ENCODE data around the gene CHID1.

The CHID1 gene

GRCh38 chr11:821512-822371, 88.9 kb downstream of the CHID1 start:
- H3K27ac ChIP-seq (ENCODE audit: low read depth, low read length): no peak overlapping the region
- TF ChIP-seq EZH2phosphoT487 (IDR thresholded peaks at IDR 0.05; ENCODE audit: borderline replicate concordance, low read length) (no peak), CTCF (IDR thresholded peaks at IDR 0.05; ENCODE audit: low read depth, low read length, poor library complexity, severe bottlenecking) (no peak)

GRCh38 chr11:820655-821511, 89.7 kb downstream of the CHID1 start:
- TF ChIP-seq CTCF (IDR thresholded peaks at IDR 0.05; ENCODE audit: low read depth, low read length, poor library complexity, severe bottlenecking) (no peak), EZH2phosphoT487 (IDR thresholded peaks at IDR 0.05; ENCODE audit: borderline replicate concordance, low read length) (no peak)
- peaks cover 17% of the 10 kb centered on the region for H3K4me1 ChIP-seq (ENCODE audit: control insufficient read depth, low read length)
- peak overlapping the region; percentile 83 for H3K4me2 ChIP-seq (ENCODE audit: low read length)
- H3K27me3 ChIP-seq (ENCODE audit: control insufficient read depth, low read length): no peaks in the 10 kb centered on the region
- peaks cover 11% of the 10 kb centered on the region for H4K20me1 ChIP-seq (ENCODE audit: control insufficient read depth, insufficient read depth, low read depth, low read length)
- peaks cover 16% of the 10 kb centered on the region for H3K36me3 ChIP-seq (ENCODE audit: control insufficient read depth, low read length)
- H3K9me2 ChIP-seq (replicated peaks; ENCODE audit: control insufficient read depth, low read length): no peaks in the 10 kb centered on the region
- H3K4me3 ChIP-seq (ENCODE audit: low read length): peak overlapping the region; percentile 73
- H3K9me3 ChIP-seq (ENCODE audit: control insufficient read depth, insufficient read depth, low read length): no peaks in the 10 kb centered on the region
- no peak overlapping the region for H3K27ac ChIP-seq (ENCODE audit: low read depth, low read length)
- peaks cover 10% of the 10 kb centered on the region for H3F3A ChIP-seq (ENCODE audit: control insufficient read depth, insufficient read depth)
- H3K79me2 ChIP-seq (ENCODE audit: control insufficient read depth, low read length): peaks cover 16% of the 10 kb centered on the region

More at GRCh38 chr11:821512-822371, 88.9 kb downstream of the CHID1 start:
- peaks cover 16% of the 10 kb centered on the region for H3K79me2 ChIP-seq (ENCODE audit: control insufficient read depth, low read length)
- peaks cover 11% of the 10 kb centered on the region for H4K20me1 ChIP-seq (ENCODE audit: control insufficient read depth, insufficient read depth, low read depth, low read length)
- H3K27me3 ChIP-seq (ENCODE audit: control insufficient read depth, low read length): peaks cover under 1% of the 10 kb centered on the region
- no peak overlapping the region for H3K4me3 ChIP-seq (ENCODE audit: low read length)
- peaks cover 13% of the 10 kb centered on the region for H3K36me3 ChIP-seq (ENCODE audit: control insufficient read depth, low read length)
- no peak overlapping the region; the same call in 1 of the 2 replicates for H3K4me2 ChIP-seq (ENCODE audit: low read length)
- H3F3A ChIP-seq (ENCODE audit: control insufficient read depth, insufficient read depth): peaks cover 5% of the 10 kb centered on the region; the same call in 1 of the 2 replicates
- no peaks in the 10 kb centered on the region for H3K9me2 ChIP-seq (replicated peaks; ENCODE audit: control insufficient read depth, low read length)
- H3K9me3 ChIP-seq (ENCODE audit: control insufficient read depth, insufficient read depth, low read length): no peaks in the 10 kb centered on the region
- peaks cover 22% of the 10 kb centered on the region for H3K4me1 ChIP-seq (ENCODE audit: control insufficient read depth, low read length)

GRCh38 chr11:819943-820649, 90.5 kb downstream of the CHID1 start:
- Histone ChIP-seq H3F3A (ENCODE audit: control insufficient read depth, insufficient read depth) (peaks cover 15% of the 10 kb centered on the region), H3K27me3 (ENCODE audit: control insufficient read depth, low read length) (no peaks in the 10 kb centered on the region), H3K36me3 (ENCODE audit: control insufficient read depth, low read length) (peaks cover 18% of the 10 kb centered on the region), H3K27ac (ENCODE audit: low read depth, low read length) (peak overlapping the region; percentile 44), H4K20me1 (ENCODE audit: control insufficient read depth, insufficient read depth, low read depth, low read length) (peaks cover 11% of the 10 kb centered on the region), H3K4me3 (ENCODE audit: low read length) (peak overlapping the region; percentile 73), H3K4me2 (ENCODE audit: low read length) (peak overlapping the region; percentile 83), H3K9me2 (replicated peaks; ENCODE audit: control insufficient read depth, low read length) (no peaks in the 10 kb centered on the region), H3K4me1 (ENCODE audit: control insufficient read depth, low read length) (peaks cover 17% of the 10 kb centered on the region), H3K79me2 (ENCODE audit: control insufficient read depth, low read length) (peaks cover 16% of the 10 kb centered on the region), H3K9me3 (ENCODE audit: control insufficient read depth, insufficient read depth, low read length) (no peaks in the 10 kb centered on the region)
- no peak for TF ChIP-seq CTCF (IDR thresholded peaks at IDR 0.05; ENCODE audit: low read depth, low read length, poor library complexity, severe bottlenecking)
- no peak for TF ChIP-seq EZH2phosphoT487 (IDR thresholded peaks at IDR 0.05; ENCODE audit: borderline replicate concordance, low read length)
